GM10266 (cell line): Measurements from ENCODE around the gene GPRIN3.

Source experiments
- DNase-seq: peaks from one replicate; pipeline ENCODE4 v3.0.0; 2012; ENCODE audit errors: extremely low spot score
- CTCF ChIP-seq: IDR thresholded peaks from 2 replicates; pipeline ENCODE4 v1.5.1; 2012; ENCODE audit warnings: mild to moderate bottlenecking, low read depth; ENCODE audit not compliant: control insufficient read depth, insufficient read depth; ENCODE audit errors: missing control alignments

The GPRIN3 gene

GRCh38 chr4:89331686-89332544 lies 24.3 kb upstream of the GPRIN3 start:
- no peak for DNase-seq
- no peak for TF ChIP-seq CTCF

GRCh38 chr4:89331197-89331596 lies 23.6 kb upstream of the GPRIN3 start:
- TF ChIP-seq CTCF = no peak
- DNase-seq = no peak

GRCh38 chr4:89329280-89329679 lies 21.7 kb upstream of the GPRIN3 start:
- TF ChIP-seq CTCF = no peak
- no peak for DNase-seq

- DNase-seq = peak; percentile 38
- TF ChIP-seq CTCF = no peak
These were observed 17.1 kb upstream of the GPRIN3 start for GRCh38 chr4:89324671-89325070.

GRCh38 chr4:89322671-89323070 lies 15.1 kb upstream of the GPRIN3 start:
- TF ChIP-seq CTCF = no peak
- DNase-seq = no peak

- DNase-seq = no peak
- TF ChIP-seq CTCF = no peak
These were observed 12.2 kb upstream of the GPRIN3 start for GRCh38 chr4:89319756-89320155.

- no peak for DNase-seq
These were observed 9.3 kb upstream of the GPRIN3 start for GRCh38 chr4:89316931-89317366.

More at GRCh38 chr4:89316931-89317366, 9.3 kb upstream of the GPRIN3 start:
- no peak for TF ChIP-seq CTCF
